Activated T-cell treated with anti-CD3 and anti-CD28 coated beads, Interleukin-2, amount 50 U/mL, for 24 hours (primary cell): ENCODE measurements around the gene VTI1A.
A peak's percentile ranks its signal among the peaks of the same experiment; 100 is the strongest.

Experiments used
- DNase-seq: peaks from one replicate; pipeline ENCODE4 v3.0.0-alpha.2; 2020
- H3K27ac Mint-ChIP-seq: 2 replicates; pipeline ENCODE4 v1.8.0; 2020; ENCODE audit warnings: mild to moderate bottlenecking, mixed read lengths
- H3K27me3 Mint-ChIP-seq: 2 replicates; pipeline ENCODE4 v1.8.0; 2020; ENCODE audit warnings: mixed read lengths
- H3K36me3 Mint-ChIP-seq: 2 replicates; pipeline ENCODE4 v1.8.0; 2020; ENCODE audit warnings: low read depth, mixed read lengths
- H3K4me1 Mint-ChIP-seq: 2 replicates; pipeline ENCODE4 v1.8.0; 2020; ENCODE audit warnings: low read depth, mixed read lengths
- H3K4me3 Mint-ChIP-seq: 2 replicates; pipeline ENCODE4 v1.8.0; 2020; ENCODE audit warnings: mild to moderate bottlenecking, moderate library complexity, mixed read lengths
- H3K9me3 Mint-ChIP-seq: 2 replicates; pipeline ENCODE4 v1.8.0; 2020; ENCODE audit warnings: mixed read lengths

VTI1A gene

GRCh38 chr10:112811741-112812551 lies 364.9 kb downstream of the VTI1A start:
- Mint-ChIP-seq H3K27me3 (no peaks in the 10 kb centered on the region), H3K27ac (no peak overlapping the region), H3K4me1 (peaks cover 18% of the 10 kb centered on the region), H3K36me3 (peaks cover 56% of the 10 kb centered on the region), H3K9me3 (no peaks in the 10 kb centered on the region), H3K4me3 (no peak overlapping the region)
- no peak for DNase-seq

- Mint-ChIP-seq H3K4me1 (peaks cover 18% of the 10 kb centered on the region), H3K9me3 (no peaks in the 10 kb centered on the region), H3K27ac (no peak overlapping the region), H3K36me3 (peaks cover 55% of the 10 kb centered on the region), H3K4me3 (no peak overlapping the region), H3K27me3 (no peaks in the 10 kb centered on the region)
- DNase-seq: no peak
Measured at GRCh38 chr10:112812586-112812985, 365.6 kb downstream of the VTI1A start.

- no peak for DNase-seq
- Mint-ChIP-seq H3K27me3 (no peaks in the 10 kb centered on the region), H3K27ac (peak overlapping the region; percentile 22), H3K36me3 (peaks cover 60% of the 10 kb centered on the region), H3K4me3 (no peak overlapping the region), H3K4me1 (peaks cover 18% of the 10 kb centered on the region), H3K9me3 (no peaks in the 10 kb centered on the region)
Measured at GRCh38 chr10:112813866-112814591, 367.0 kb downstream of the VTI1A start.

GRCh38 chr10:112815269-112816032 lies 368.4 kb downstream of the VTI1A start:
- no peaks in the 10 kb centered on the region for H3K9me3 Mint-ChIP-seq
- H3K27me3 Mint-ChIP-seq: no peaks in the 10 kb centered on the region
- no peak overlapping the region for H3K4me3 Mint-ChIP-seq
- H3K27ac Mint-ChIP-seq: no peak overlapping the region
- DNase-seq: no peak
- peaks cover 18% of the 10 kb centered on the region for H3K4me1 Mint-ChIP-seq
- peaks cover 58% of the 10 kb centered on the region for H3K36me3 Mint-ChIP-seq

- Mint-ChIP-seq H3K4me3 (no peak overlapping the region), H3K36me3 (peaks cover 54% of the 10 kb centered on the region), H3K9me3 (no peaks in the 10 kb centered on the region), H3K27me3 (no peaks in the 10 kb centered on the region), H3K27ac (no peak overlapping the region), H3K4me1 (peaks cover 18% of the 10 kb centered on the region)
- no peak for DNase-seq
Measured at GRCh38 chr10:112816033-112816430, 369.0 kb downstream of the VTI1A start.

- Mint-ChIP-seq H3K36me3 (peaks cover 53% of the 10 kb centered on the region), H3K4me1 (peaks cover 18% of the 10 kb centered on the region), H3K27me3 (no peaks in the 10 kb centered on the region), H3K9me3 (no peaks in the 10 kb centered on the region), H3K4me3 (no peak overlapping the region), H3K27ac (no peak overlapping the region)
- no peak for DNase-seq
Measured at GRCh38 chr10:112816891-112817290, 369.9 kb downstream of the VTI1A start.

- Mint-ChIP-seq H3K36me3 (peaks cover 57% of the 10 kb centered on the region), H3K27me3 (no peaks in the 10 kb centered on the region)
Measured at GRCh38 chr10:112817981-112818777, 371.2 kb downstream of the VTI1A start.

GRCh38 chr10:112819231-112819630 lies 372.2 kb downstream of the VTI1A start:
- H3K4me3 Mint-ChIP-seq: no peak overlapping the region
- DNase-seq: no peak
- peaks cover 5% of the 10 kb centered on the region for H3K4me1 Mint-ChIP-seq
- no peaks in the 10 kb centered on the region for H3K9me3 Mint-ChIP-seq
- H3K27me3 Mint-ChIP-seq: no peaks in the 10 kb centered on the region
- peaks cover 57% of the 10 kb centered on the region for H3K36me3 Mint-ChIP-seq
- H3K27ac Mint-ChIP-seq: no peak overlapping the region

More at GRCh38 chr10:112817981-112818777, 371.2 kb downstream of the VTI1A start:
- H3K4me1 Mint-ChIP-seq: peaks cover 15% of the 10 kb centered on the region
- H3K27ac Mint-ChIP-seq: no peak overlapping the region
- no peak for DNase-seq
- H3K4me3 Mint-ChIP-seq: no peak overlapping the region
- H3K9me3 Mint-ChIP-seq: no peaks in the 10 kb centered on the region

- Mint-ChIP-seq H3K4me1 (no peaks in the 10 kb centered on the region), H3K27ac (no peak overlapping the region), H3K36me3 (peaks cover 49% of the 10 kb centered on the region), H3K27me3 (no peaks in the 10 kb centered on the region), H3K4me3 (no peak overlapping the region), H3K9me3 (no peaks in the 10 kb centered on the region)
- no peak for DNase-seq
Measured at GRCh38 chr10:112820320-112820719, 373.3 kb downstream of the VTI1A start.

GRCh38 chr10:112821038-112821437 lies 374.0 kb downstream of the VTI1A start:
- H3K9me3 Mint-ChIP-seq: no peaks in the 10 kb centered on the region
- no peak for DNase-seq
- no peak overlapping the region for H3K4me3 Mint-ChIP-seq
- no peaks in the 10 kb centered on the region for H3K4me1 Mint-ChIP-seq
- H3K27ac Mint-ChIP-seq: no peak overlapping the region
- no peaks in the 10 kb centered on the region for H3K27me3 Mint-ChIP-seq
- H3K36me3 Mint-ChIP-seq: peaks cover 44% of the 10 kb centered on the region

- Mint-ChIP-seq H3K27ac (no peak overlapping the region), H3K27me3 (no peaks in the 10 kb centered on the region), H3K9me3 (no peaks in the 10 kb centered on the region), H3K4me1 (no peaks in the 10 kb centered on the region), H3K36me3 (peaks cover 38% of the 10 kb centered on the region), H3K4me3 (no peak overlapping the region)
- DNase-seq: no peak
Measured at GRCh38 chr10:112821663-112822062, 374.6 kb downstream of the VTI1A start.

- no peak overlapping the region for H3K27ac Mint-ChIP-seq
- no peaks in the 10 kb centered on the region for H3K9me3 Mint-ChIP-seq
- H3K4me1 Mint-ChIP-seq: no peaks in the 10 kb centered on the region
- H3K4me3 Mint-ChIP-seq: no peak overlapping the region
- H3K36me3 Mint-ChIP-seq: peaks cover 33% of the 10 kb centered on the region
- H3K27me3 Mint-ChIP-seq: no peaks in the 10 kb centered on the region
- no peak for DNase-seq
Measured at GRCh38 chr10:112823007-112823406, 376.0 kb downstream of the VTI1A start.

GRCh38 chr10:112823604-112824003 lies 376.6 kb downstream of the VTI1A start:
- DNase-seq: no peak
- no peaks in the 10 kb centered on the region for H3K27me3 Mint-ChIP-seq
- H3K4me1 Mint-ChIP-seq: no peaks in the 10 kb centered on the region
- H3K27ac Mint-ChIP-seq: no peak overlapping the region
- no peaks in the 10 kb centered on the region for H3K9me3 Mint-ChIP-seq
- H3K4me3 Mint-ChIP-seq: no peak overlapping the region
- H3K36me3 Mint-ChIP-seq: peaks cover 30% of the 10 kb centered on the region
